ENCODE results near the gene C1QTNF6.

DNA sequence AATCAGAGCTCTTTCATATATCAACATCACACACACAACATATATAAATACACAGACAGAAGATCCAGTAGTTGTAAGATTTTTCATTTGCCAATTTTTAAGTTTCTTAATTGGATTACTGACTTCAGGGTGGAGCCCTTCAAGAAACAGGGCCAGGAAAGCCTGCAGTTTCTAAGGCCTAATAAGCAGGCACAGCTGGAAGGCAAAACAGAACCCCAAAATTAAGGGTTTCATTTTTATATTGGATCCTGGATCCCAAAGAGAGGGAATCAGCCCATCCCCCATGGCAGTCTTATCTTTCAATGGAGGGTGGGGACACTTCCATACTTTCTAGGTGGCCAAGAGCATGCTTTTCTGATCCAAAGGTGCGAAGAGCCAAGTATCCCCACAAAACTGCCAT is 4.7 kb upstream of the C1QTNF6 start:
- TF ChIP-seq, protein P1, sequence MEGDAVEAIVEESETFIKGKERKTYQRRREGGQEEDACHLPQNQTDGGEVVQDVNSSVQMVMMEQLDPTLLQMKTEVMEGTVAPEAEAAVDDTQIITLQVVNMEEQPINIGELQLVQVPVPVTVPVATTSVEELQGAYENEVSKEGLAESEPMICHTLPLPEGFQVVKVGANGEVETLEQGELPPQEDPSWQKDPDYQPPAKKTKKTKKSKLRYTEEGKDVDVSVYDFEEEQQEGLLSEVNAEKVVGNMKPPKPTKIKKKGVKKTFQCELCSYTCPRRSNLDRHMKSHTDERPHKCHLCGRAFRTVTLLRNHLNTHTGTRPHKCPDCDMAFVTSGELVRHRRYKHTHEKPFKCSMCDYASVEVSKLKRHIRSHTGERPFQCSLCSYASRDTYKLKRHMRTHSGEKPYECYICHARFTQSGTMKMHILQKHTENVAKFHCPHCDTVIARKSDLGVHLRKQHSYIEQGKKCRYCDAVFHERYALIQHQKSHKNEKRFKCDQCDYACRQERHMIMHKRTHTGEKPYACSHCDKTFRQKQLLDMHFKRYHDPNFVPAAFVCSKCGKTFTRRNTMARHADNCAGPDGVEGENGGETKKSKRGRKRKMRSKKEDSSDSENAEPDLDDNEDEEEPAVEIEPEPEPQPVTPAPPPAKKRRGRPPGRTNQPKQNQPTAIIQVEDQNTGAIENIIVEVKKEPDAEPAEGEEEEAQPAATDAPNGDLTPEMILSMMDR (IDR thresholded peaks at IDR 0.05 in 2 of 3, conservative IDR thresholded peaks at IDR 0.05 in 1 of 3; ENCODE audit: control insufficient read depth in 2 of 3, extremely low read depth in 1 of 3, insufficient read depth in 1 of 3, low read depth in 3 of 3, low read length in 3 of 3) = no peak
- TF ChIP-seq HDAC6 (IDR thresholded peaks at IDR 0.05; ENCODE audit: unreplicated experiment) = no peak
- no peak for TF ChIP-seq EZH2 (IDR thresholded peaks at IDR 0.05; ENCODE audit: borderline replicate concordance, control insufficient read depth, low read depth, low read length)
- no peak for TF ChIP-seq FOXM1 (IDR thresholded peaks at IDR 0.05; ENCODE audit: low read depth, low read length)

Measured in GM12878 (cell line).